Activated CD4-positive, alpha-beta T cell treated with anti-CD3 and anti-CD28 coated beads for 36 hours (primary cell): Measurements from ENCODE around the gene CD44. TPM values are rescaled to one million over a fixed set of nuclear protein-coding genes. Genes with fewer than 3 reads are reported as not detected.

ENCODE experiments used
- ATAC-seq: fragments of 200-7000 bp; cut with Tn5 transposase; one replicate; pipeline ENCODE4 v1.10.0; 2021; ENCODE audit warnings: mild to moderate bottlenecking, moderate library complexity
- CTCF ChIA-PET: fragments of 350-600 bp; sonication (Branson Sonifier 250); formaldehyde crosslinking; loops from one replicate; lab custom pipeline; 2021; ENCODE audit warnings: antibody characterized with exemption; lab: Charles Lee
- POLR2A ChIA-PET: fragments of 350-600 bp; sonication (Branson Sonifier 250); formaldehyde crosslinking; loops from one replicate; lab custom pipeline; 2021; ENCODE audit warnings: antibody characterized with exemption, inconsistent platforms; lab: Charles Lee
- DNase-seq: peaks from one replicate; pipeline ENCODE4 v3.0.0-alpha.2; 2020
- H3K27ac Mint-ChIP-seq: one replicate; pipeline ENCODE4 v1.8.0; 2021; ENCODE audit warnings: mixed read lengths
- H3K27me3 Mint-ChIP-seq: one replicate; pipeline ENCODE4 v1.8.0; 2021; ENCODE audit warnings: mixed read lengths
- H3K36me3 Mint-ChIP-seq: one replicate; pipeline ENCODE4 v1.8.0; 2021; ENCODE audit warnings: low read depth, mixed read lengths
- H3K4me1 Mint-ChIP-seq: one replicate; pipeline ENCODE4 v1.8.0; 2021; ENCODE audit warnings: mixed read lengths
- H3K4me3 Mint-ChIP-seq: one replicate; pipeline ENCODE4 v1.8.0; 2021; ENCODE audit warnings: mild to moderate bottlenecking, moderate library complexity, mixed read lengths
- H3K9me3 Mint-ChIP-seq: one replicate; pipeline ENCODE4 v1.8.0; 2021; ENCODE audit warnings: low read depth, mixed read lengths
- intact Hi-C, 2 experiments: fragments of 100-400 bp; cut with DNase I in 1 of 2; cut with micrococcal nuclease in 1 of 2; formaldehyde crosslinking; loops; one replicate each; pipeline versions ENCODE4 v1.14.2 to v1.15.1; 2022 to 2024; cut with DNase I, micrococcal nuclease
- total RNA-seq, 2 experiments: library from RNA; stranded (reverse); gene quantifications; one replicate each; pipeline ENCODE4 v1.2.3, GENCODE V29; 2021

CD44 gene
- total RNA-seq, 2 experiments from 2014 or later: 357 to 435 TPM

GRCh38 chr11:35272391-35272902 lies 133.5 kb downstream of the CD44 start:
- ChIA-PET POLR2A (interaction anchor here (0.7 to 1.0 kb wide), 2 partner anchors 107 to 122 kb away, joined by 3 to 4 read pairs; no protein-coding TSS in a partner anchor), CTCF (interaction anchor here (0.5 to 1.6 kb wide), 5 partner anchors 23 to 1511 kb away, joined by 3 to 7 read pairs (median 3); no protein-coding TSS in a partner anchor)
- DNase-seq (peak; percentile 65), ATAC-seq (peak; percentile 84)
- H3K36me3 Mint-ChIP-seq: no peaks in the 10 kb centered on the region
- H3K27me3 Mint-ChIP-seq: peaks cover 2% of the 10 kb centered on the region
- no peaks in the 10 kb centered on the region for H3K9me3 Mint-ChIP-seq
- H3K27ac Mint-ChIP-seq: peak overlapping the region; percentile 81
- H3K4me1 Mint-ChIP-seq: peaks cover 46% of the 10 kb centered on the region
- intact Hi-C loops: loop anchor here (1.0 to 2.0 kb wide), 2 partner anchors 64 to 65 kb away; no protein-coding TSS in a partner anchor
- H3K4me3 Mint-ChIP-seq: peak overlapping the region; percentile 16

- intact Hi-C loops: no loop called here
- Mint-ChIP-seq H3K27ac (no peak overlapping the region), H3K4me1 (peaks cover 46% of the 10 kb centered on the region), H3K36me3 (no peaks in the 10 kb centered on the region), H3K27me3 (peaks cover 2% of the 10 kb centered on the region), H3K4me3 (no peak overlapping the region), H3K9me3 (no peaks in the 10 kb centered on the region)
- ChIA-PET POLR2A (interaction anchor here (0.6 kb wide), 1 partner anchor 1927 kb away, joined by 3 read pairs; no protein-coding TSS in a partner anchor), CTCF (interaction anchor here (0.8 kb wide), 1 partner anchor 33 kb away, joined by 3 read pairs; no protein-coding TSS in a partner anchor)
- DNase-seq (no peak), ATAC-seq (no peak)
Measured at GRCh38 chr11:35274909-35275785, 136.2 kb downstream of the CD44 start.

- H3K36me3 Mint-ChIP-seq: no peaks in the 10 kb centered on the region
- no peak for DNase-seq
- H3K9me3 Mint-ChIP-seq: no peaks in the 10 kb centered on the region
- ATAC-seq: no peak
- H3K4me1 Mint-ChIP-seq: peaks cover 46% of the 10 kb centered on the region
- intact Hi-C loops: no loop called here
- H3K27ac Mint-ChIP-seq: no peak overlapping the region
- peaks cover 2% of the 10 kb centered on the region for H3K27me3 Mint-ChIP-seq
- POLR2A ChIA-PET: no interaction called here
- CTCF ChIA-PET: interaction anchor here (0.7 to 1.0 kb wide), 3 partner anchors 11 to 34 kb away, joined by 3 read pairs; no protein-coding TSS in a partner anchor
- H3K4me3 Mint-ChIP-seq: no peak overlapping the region
Measured at GRCh38 chr11:35275786-35276170, 136.8 kb downstream of the CD44 start.

- peaks cover 42% of the 10 kb centered on the region for H3K4me1 Mint-ChIP-seq
- H3K36me3 Mint-ChIP-seq: no peaks in the 10 kb centered on the region
- peak; percentile 71 for ATAC-seq
- peaks cover 2% of the 10 kb centered on the region for H3K27me3 Mint-ChIP-seq
- H3K27ac Mint-ChIP-seq: peak overlapping the region; percentile 17
- POLR2A ChIA-PET: no interaction called here
- H3K9me3 Mint-ChIP-seq: no peaks in the 10 kb centered on the region
- peak; percentile 58 for DNase-seq
- H3K4me3 Mint-ChIP-seq: no peak overlapping the region
- intact Hi-C loops: no loop called here
- CTCF ChIA-PET: interaction anchor here (0.5 to 1.0 kb wide), 4 partner anchors 11 to 1289 kb away, joined by 3 read pairs; no protein-coding TSS in a partner anchor
Measured at GRCh38 chr11:35276396-35277145, 137.6 kb downstream of the CD44 start.

- intact Hi-C loops: no loop called here
- Mint-ChIP-seq H3K27ac (no peak overlapping the region), H3K4me3 (no peak overlapping the region), H3K27me3 (peaks cover 2% of the 10 kb centered on the region), H3K4me1 (peaks cover 38% of the 10 kb centered on the region), H3K36me3 (no peaks in the 10 kb centered on the region), H3K9me3 (no peaks in the 10 kb centered on the region)
- ChIA-PET POLR2A (no interaction called here), CTCF (no interaction called here)
- no peak for ATAC-seq
- no peak for DNase-seq
Measured at GRCh38 chr11:35277827-35278226, 138.9 kb downstream of the CD44 start.

- no peaks in the 10 kb centered on the region for H3K27me3 Mint-ChIP-seq
- no peak for ATAC-seq
Measured at GRCh38 chr11:35280727-35281126, 141.8 kb downstream of the CD44 start.

GRCh38 chr11:35281169-35281688 lies 142.3 kb downstream of the CD44 start:
- no peaks in the 10 kb centered on the region for H3K9me3 Mint-ChIP-seq
- ATAC-seq: no peak
- intact Hi-C loops: no loop called here
- H3K36me3 Mint-ChIP-seq: no peaks in the 10 kb centered on the region
- no peaks in the 10 kb centered on the region for H3K27me3 Mint-ChIP-seq
- no peak overlapping the region for H3K27ac Mint-ChIP-seq
- POLR2A ChIA-PET: no interaction called here
- peaks cover 14% of the 10 kb centered on the region for H3K4me1 Mint-ChIP-seq
- CTCF ChIA-PET: interaction anchor here (0.6 to 1.4 kb wide), 2 partner anchors 25 to 440 kb away, joined by 3 to 4 read pairs; no protein-coding TSS in a partner anchor
- no peak for DNase-seq
- no peak overlapping the region for H3K4me3 Mint-ChIP-seq

More at GRCh38 chr11:35280727-35281126, 141.8 kb downstream of the CD44 start:
- no peak overlapping the region for H3K4me3 Mint-ChIP-seq
- H3K4me1 Mint-ChIP-seq: peaks cover 19% of the 10 kb centered on the region
- ChIA-PET POLR2A (no interaction called here), CTCF (interaction anchor here (0.6 kb wide), 1 partner anchor 440 kb away, joined by 3 read pairs; no protein-coding TSS in a partner anchor)
- no peak overlapping the region for H3K27ac Mint-ChIP-seq
- no peaks in the 10 kb centered on the region for H3K9me3 Mint-ChIP-seq
- DNase-seq: no peak
- H3K36me3 Mint-ChIP-seq: no peaks in the 10 kb centered on the region
- intact Hi-C loops: no loop called here

Other genes with a start within 250 kb of the CD44 start
- gene APIP, start 222.8 kb upstream of the CD44 start, total RNA-seq: 10 to 100 TPM; 43.6 to 43.7 TPM
- gene PDHX, start 222.6 kb upstream of the CD44 start, total RNA-seq: 10 to 100 TPM; 29.8 to 46.2 TPM